HG03039 (cell line): Measurements from ENCODE around the gene STXBP5.
A peak's percentile ranks its signal among the peaks of the same experiment; 100 is the strongest.

Source experiments
- ATAC-seq: cut with Tn5 transposase; IDR thresholded peaks from one replicate; pipeline ENCODE4 v1.9.1; 2021; ENCODE audit warnings: mild to moderate bottlenecking, moderate library complexity; ENCODE audit not compliant: unreplicated experiment

The STXBP5 gene

DNA sequence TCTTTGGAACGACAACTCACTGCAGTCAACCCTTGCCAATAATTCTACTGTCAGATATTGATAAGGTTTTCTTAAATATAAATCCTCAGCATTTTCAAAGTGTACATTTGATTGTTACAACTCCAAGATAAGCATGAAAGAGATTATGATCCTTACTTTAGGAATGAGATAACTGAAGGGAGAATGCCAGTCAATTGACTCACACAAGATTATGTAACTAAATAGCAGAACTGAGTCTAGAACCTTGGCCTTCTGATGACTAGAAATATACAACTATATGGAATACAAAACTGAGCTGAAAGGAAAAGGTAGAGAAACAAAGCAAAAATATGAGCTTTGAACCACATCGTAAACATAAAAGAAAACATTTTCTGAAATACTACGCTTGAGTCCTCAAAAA, 26.9 kb upstream of the STXBP5 start:
- no peak for ATAC-seq

DNA sequence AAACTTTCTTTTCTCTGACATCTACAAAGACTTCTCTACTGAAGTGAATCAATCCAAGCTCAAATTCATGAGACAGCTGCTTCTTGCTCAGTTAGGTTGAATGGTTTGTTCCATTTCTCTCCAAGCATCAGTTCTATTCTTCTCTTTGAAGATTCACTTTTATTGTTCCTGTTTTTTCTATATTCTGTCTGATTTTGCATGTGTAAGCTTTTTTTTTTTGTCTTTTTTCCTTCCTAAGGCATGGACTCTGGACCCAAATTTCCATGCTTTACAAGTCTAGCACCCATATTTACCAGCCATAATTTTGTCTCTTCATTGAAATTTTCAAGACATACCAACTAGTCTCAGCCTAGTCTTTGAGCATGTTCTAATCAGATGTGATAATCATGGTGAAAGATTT, 25.9 kb upstream of the STXBP5 start:
- ATAC-seq, result no peak

DNA sequence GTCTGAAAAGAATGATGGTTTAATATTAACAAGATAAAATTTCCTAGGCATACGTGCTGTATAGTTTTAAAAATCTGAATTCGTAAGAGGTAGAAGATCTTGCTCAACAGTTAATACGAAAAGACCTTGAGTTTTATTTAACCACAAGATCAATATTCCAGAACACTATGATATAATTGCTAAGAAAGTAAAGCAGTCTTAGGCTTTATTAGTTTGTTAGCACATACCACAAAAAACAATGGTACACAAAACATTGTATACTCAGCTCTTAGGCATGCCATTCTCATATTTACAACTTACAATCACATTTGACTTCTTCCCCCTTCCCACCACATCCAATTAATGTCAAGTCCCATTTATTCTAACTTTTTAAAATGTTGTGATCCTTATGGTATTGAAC, 24.4 kb upstream of the STXBP5 start:
- no peak for ATAC-seq

DNA sequence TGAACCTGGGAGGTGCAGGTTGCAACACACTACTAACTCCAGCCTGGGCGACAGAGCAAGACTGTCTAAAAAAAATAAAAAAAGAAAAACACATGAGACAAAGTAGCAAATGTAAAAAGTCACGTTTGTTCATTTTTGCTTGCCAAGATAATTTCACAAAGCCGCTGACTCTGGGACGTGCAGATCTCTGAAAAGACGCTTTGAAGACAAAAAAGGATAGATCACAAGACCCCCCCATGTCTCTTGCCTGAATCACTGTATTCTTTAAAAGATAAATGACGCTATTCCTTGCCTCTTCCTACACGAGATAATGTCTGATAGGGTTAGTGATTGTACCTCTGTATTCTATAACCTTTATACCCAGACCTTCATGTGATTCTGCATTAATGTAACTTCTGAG, 23.3 kb upstream of the STXBP5 start:
- ATAC-seq, result no peak

DNA sequence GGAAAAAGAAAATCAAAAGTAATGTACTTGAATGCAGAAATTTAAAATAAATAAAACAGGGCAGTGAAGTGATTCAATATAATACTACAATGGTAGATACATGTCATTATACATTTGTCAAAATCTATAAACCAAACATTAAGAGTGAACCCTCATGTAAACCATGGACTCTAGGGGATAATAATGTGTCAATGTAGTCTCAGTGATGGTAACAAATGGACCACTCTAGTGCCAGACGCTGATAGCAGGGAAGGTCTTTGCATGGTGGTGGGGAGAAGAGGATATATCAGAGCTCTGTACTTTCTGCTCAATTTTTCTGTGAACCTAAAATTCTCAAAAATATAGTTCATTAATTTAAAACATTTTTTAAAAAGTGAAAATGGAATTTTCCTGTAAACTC, 19.8 kb upstream of the STXBP5 start:
- ATAC-seq, result no peak

DNA sequence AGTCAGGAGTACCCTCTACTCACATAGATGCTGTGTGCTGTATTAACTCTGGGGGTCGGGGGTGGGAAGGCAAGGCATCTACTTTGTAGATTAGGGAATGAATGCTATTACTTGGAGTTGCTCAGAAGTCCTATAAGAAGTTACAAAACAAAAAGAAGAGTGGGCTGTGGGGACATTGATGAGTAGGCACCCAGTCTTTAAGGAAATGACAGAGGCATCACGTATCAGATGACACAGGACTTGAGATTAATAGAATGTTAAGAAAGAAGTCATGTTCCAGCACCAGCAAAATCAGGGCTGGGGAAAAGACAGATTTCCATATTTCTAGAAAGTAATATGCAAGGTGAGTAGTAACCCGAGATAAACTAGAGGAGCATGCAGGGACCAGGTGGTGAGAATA, 19.0 kb upstream of the STXBP5 start:
- no peak for ATAC-seq

DNA sequence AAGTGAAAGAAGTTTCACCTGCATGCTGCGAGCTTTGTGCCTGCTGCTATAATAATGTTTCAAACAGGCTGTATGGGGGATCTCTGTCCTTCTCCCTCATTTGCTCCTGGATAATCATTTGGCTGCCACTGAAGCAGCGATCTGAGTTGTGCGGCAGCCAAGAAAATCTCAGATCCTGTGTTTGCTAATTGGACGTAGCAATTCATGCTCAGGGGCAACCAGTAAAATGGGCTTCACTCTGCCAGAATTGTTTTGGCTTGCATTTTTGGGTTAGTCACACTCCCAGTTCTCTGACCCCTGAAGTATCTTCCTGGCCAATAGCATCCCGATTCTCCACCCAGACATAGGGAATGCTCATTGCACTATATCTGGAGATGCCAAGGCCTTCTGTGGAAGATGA, 13.7 kb upstream of the STXBP5 start:
- no peak for ATAC-seq

DNA sequence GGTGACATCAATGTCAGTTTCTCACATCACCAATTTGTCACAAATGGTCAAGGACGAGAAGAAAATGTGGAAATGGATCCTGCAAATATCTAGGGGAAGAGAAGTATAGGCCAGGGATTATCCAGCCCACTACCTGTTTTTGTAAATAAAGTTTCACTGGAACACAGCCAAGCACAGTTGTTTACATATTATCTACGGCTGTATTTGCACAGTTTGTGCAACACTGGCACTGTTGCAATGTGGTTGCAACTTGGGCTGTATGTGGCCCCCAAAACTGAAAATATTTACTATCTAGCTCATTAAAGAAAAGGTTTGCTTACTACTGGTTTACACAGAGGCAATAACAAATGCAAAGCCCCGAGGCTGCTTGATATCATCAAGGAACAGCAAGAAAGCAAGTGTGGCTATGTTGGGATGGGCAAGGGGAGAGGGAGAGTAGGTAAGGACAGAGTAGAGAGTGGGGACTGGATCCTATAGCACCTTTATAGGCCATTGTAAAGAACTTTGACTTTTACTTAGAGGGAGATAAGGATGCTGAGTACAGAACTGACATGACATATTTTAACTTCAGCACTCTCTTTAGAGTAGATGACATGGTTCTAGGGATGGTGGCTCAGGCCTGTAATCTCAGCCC, 11.8 kb upstream of the STXBP5 start:
- no peak for ATAC-seq

DNA sequence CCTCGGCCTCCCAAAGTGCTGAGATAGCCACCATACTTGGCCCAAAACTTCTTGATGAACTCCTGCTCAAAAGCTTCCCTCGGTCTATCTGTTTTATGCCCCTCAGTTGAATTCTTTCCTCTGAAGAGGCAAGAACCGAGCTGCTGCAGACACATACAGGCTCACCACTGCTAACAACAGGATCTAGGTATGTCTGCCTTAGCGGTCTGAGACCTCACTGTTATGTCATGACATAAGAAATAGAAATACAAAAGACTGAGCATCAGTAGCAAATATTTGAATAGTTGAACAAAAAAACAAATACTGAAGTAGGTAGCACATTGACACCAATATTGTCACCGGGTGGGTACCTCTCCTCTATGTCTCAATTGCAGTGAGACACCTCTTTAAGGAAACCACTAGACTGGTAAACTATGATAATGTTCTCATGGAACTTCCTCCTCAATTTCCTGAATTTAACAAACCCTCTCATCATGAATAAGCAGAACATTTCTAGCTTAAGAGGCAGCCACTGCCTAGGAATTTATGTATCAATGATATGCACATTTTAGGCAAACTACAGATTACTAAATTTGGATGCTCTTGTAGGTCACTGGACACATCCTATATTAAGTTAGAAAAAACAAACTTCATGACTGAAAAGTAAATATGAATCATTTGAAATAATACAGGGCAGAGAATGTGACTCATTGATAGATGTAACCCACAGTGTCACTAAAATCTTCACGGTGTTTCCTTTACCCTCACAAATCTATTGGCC, 9.4 kb upstream of the STXBP5 start:
- ATAC-seq, result no peak

DNA sequence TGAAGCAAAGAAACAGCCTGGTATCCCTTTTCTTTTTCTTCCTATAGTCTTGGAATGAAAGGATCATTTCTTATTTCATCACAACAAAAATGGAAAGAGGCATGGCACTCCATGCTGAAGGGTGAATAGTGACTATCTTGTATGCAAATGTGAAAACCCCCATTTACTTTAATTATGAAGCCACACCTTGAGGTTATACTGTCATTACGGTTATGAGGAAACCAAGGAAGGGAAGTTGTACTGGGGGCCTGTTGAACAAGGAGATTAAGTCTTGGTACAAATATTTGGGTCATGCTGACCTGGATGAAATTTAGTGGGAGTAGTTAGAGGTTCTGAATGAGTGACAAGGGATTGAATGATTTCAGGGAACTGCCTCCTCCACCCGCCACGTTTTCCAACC, 8.7 kb upstream of the STXBP5 start:
- no peak for ATAC-seq

DNA sequence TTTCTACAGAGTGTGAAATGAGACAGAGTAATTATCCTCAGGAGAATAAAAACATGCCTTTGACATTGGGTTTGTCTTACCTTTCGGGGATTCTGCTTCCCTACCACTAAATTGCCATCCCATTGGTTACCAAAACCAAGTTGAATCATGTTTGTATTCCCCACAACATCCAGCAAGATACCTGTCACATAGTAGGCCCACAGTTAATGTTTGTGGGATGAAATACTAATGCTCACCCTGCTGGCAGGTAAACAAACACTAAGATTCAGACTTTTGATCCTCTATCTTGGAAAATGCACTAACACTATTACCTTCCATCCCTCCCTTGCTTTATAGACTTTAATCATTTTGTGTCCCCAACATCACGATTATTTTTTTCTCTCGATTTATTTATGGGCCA, 8.2 kb upstream of the STXBP5 start:
- no peak for ATAC-seq

DNA sequence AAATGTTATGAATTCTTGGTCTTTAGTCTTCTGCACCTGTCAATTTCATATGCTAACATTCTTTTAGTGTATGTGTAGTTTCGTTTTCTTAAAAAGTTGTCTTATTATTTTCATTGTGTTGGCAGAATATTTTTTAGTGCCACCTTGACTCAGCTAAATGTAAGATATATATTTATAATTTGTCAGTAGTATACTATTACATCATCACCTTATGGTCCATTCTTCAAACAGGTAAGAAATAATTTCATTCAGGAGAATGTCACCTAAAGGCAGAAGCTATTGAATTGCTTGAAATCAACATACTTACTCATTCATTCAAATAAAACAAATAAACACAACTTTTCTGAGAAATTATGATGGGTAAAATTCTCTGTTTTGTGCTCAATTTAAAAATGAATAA, 3.5 kb upstream of the STXBP5 start:
- no peak for ATAC-seq

DNA sequence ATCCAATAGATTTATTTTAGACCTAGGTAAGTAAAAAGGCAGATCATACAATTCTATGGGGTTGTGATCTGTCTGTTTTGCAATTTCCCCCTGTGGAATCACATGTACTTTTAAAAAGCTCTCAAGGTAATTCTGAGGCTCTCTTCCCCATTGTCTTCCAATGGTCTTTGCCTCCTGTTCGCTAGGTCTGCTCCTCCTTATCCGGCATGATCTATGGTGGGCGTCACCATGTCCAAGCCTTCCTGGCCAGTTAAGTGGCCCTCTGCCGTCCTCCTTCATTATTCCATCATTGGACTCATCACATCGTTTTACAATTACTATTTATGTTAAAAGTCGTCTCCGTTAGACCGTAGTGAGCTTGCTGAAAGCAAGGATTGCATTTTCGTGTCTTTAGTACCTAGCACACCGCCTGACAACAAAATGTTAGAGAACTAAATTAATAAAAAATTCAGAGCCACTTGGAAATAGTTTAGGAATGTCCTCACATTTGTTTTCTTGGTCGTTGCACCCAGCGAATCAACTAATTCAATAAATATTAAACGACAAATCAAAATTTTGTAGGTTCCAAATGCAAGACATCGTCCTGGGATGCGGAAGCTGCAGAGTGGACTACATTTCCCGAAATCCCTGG, 2.2 kb upstream of the STXBP5 start:
- no peak for ATAC-seq

DNA sequence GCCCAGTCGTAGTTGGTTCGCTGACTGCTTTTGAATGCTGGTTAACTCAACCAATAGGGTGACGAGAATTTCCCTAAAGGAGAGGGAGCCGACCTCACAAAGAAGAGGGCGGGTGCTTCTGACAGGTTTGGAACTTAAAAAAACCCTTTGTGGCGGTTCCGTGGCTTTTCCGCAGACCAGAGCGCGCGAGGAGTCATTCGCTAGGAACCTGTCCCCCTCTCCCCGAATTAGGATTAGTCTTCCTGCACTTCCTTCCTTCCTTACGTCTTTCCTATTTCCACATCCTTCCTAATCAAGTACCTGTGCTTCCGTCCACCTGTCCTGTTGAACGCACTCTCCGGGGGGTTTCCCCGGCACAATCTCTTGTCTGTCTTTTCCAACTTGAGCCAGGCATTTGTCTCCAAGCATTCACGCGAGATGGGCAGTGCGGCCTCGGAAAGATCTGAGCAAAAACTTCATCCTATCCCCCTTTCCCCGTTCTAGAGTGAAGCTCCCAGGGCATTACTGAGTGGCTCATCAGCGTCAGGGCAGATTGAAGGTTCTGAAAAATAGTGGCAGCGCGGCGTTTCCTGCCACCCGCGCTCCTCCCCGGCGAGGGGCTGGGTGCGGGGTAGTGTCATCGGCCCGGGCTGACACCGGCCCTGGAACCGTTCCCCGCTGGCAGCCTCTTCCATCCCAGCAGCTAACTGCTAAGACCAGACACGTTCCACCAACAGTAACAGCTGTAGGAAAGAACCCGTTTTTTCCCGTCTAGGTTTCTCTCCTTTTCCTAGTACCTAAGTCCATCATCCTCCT, 1.5 kb upstream of the STXBP5 start:
- ATAC-seq, result peak; percentile 76

DNA sequence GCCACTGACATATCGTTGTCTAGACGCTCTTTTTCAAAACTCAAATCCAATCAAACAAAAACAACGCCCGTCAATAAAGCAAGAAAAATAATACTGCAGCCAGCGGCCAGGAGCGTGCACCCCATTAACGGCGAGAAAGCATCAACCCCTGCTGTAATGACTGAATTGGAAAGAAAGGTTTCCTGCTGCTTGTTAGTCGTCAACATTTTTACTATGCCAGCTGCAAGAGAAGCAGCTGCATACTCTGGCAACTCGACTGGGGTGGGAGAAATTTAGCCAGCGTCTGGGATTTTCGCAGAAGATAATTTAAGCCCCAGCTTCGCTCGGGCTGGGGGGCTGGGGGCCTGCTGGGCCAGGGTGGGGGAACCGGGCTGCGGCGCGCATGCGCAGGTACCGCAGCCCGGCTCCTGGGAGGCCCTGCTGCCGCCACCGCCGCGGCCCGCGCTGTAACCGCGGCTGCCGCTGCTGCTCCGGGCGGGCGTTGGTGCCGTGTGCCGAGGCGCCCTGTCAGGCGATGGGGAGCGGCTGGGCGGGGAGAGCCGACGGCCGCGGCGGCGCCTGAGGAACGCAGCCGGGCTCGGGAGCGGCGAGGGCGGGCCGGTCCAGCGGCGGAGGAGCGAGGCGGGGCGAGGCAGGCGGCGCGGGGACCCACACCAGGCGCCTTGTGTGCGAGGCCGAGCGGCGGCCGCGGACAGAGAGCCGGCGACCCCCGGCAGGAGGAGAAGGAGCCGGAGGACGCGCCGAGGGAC, 732 bp upstream of the STXBP5 start:
- ATAC-seq, result peak; percentile 65

DNA sequence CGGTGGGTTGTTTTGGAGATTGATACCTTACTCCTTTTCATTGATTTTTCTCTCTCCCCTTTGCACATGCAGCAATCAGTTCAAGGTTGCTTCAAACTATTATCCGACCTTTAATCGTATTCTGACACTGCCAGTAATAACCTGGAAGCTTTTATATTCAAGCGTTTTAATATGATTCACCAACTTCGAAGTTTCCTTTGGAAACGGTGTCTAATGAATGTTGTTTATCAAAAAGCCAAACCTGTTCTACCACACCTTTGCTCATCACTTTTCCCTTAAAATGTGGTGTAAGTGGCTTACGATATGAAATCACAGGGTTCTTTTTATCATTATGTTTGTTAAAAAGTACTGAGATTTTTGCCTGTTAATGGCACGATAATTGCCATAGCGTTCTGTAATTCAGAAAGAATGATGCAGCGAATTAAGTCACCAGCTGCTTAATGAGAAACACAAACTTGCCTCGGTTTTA, 660 bp downstream of the STXBP5 start:
- ATAC-seq, result no peak

DNA sequence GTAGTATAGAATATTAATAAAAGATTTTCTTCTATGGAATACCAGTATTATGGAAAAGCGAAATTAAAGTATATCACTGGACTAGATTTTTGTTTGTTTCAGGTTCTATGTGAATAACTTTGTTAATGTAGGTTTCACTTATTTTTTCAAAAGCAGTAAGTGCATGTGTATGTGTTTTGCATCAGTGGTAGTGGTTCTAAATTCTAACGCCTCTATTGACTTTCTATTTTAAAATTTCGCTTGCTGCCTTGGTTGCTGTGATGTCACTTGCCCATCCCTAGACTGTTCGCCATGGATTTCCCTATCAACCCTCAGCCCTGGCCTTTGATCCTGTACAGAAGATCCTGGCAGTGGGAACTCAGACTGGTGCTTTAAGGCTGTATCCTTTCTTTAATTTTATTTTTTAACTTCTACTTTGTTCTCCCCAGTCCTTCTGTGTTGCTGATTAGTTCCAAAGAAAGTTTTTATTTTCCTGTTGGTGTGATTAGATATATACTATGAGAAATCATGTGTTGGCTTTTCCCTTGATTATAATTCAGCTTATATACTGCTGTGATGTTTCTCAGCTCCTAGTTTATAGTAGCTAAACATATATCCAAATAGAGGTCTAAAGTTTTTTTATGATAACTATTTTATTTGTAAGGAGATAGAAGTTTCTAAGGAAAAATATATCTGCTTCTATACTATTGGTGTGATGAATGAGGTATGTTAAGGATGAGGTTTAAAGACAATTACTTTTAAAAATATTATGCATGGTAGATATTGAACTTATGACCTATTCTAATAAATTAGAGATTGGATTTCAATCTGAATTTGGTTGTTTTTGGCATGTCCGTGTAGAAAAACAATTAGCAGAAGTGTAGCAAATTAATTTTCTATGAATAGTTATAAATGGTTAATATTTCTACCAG, 1.7 kb downstream of the STXBP5 start:
- no peak for ATAC-seq

DNA sequence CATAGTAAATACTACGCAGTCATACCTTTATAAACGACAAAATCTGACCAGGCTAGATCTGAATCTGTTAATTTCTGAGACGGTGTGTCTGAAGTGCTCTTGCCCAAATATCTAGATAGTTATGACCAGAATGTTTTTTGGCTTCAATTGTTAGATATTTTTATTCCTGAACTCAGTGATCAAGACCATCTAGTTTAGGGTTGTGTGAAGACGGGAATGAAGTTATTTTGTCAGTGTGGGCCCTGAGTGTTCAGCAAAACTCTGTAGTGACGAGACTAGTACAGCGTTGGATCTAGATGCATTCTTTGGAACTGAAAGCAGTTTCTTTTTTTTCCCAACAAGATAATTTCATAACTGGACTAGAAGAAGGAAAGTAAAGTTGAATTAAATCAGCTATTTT, 3.1 kb downstream of the STXBP5 start:
- ATAC-seq, result no peak

DNA sequence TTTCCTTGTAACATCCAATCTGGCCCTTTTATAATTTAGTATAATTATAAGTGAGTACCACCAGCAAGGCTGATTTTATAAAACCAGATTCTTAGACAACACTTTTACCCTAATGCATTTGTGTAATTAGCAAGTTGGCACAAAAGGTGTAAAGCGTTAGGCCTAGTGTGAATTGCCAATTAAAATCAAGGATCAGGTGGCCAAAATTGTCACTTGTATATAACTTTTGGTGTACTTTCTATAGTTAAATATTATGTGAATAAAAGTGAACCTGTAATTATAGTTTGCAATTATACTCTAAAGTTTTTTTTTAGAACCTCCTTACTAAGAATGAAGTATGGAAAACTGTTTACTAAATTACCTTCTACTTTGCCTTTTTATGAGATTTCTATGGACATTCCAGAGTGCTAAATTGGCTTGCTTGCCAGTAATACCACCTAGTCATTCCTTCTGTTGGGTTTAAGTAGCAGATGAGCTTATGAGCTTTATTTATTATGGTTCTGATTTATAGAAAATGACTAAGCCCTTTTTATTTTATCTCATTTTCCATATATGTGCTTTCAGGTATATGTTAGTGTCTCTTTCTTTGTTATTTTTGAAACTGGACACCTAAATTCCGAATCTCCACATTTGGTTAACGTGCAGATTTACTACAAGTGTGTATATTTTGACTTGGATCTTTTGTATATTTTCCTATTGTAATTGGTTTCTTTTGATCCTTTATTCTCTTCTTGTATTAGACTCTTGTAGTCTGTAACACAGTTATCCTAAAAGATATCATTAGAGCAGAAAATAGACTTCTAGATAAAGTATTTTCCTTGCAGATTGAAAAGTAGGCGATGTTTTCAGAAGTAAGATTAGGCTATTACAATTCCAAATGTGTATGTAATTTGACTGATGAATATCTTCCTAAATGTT, 3.9 kb downstream of the STXBP5 start:
- no peak for ATAC-seq
